ENCODE data around the gene ATP1B1. TPM values are rescaled to one million over a fixed set of nuclear protein-coding genes. Genes with fewer than 3 reads are reported as not detected.
"Not testable (repeated sequence)": the region's sequence is repeated elsewhere in the genome, so short reads cannot be mapped to it uniquely, and the experiment has no call there.

ATP1B1 gene
- total and polyA plus RNA-seq, 2 experiments from 2014 or later: 6.9 to 16.1 TPM

GRCh38 chr1:169163059-169163458 lies 56.6 kb downstream of the ATP1B1 start:
- Histone ChIP-seq H3F3A (ENCODE audit: insufficient read depth) (no peaks in the 10 kb centered on the region), H3K27me3 (replicated peaks; ENCODE audit: insufficient read depth) (no peaks in the 10 kb centered on the region), H3K9me2 (ENCODE audit: insufficient read depth) (no peaks in the 10 kb centered on the region), H3K9ac (no peak overlapping the region), H4K20me1 (ENCODE audit: insufficient read depth) (no peaks in the 10 kb centered on the region), H3K9me3 (ENCODE audit: low read depth) (no peaks in the 10 kb centered on the region), H3K4me1 (ENCODE audit: insufficient read depth) (peaks cover 6% of the 10 kb centered on the region; the same call in 1 of the 2 replicates), H3K79me2 (ENCODE audit: insufficient read depth) (no peaks in the 10 kb centered on the region), H3K36me3 (ENCODE audit: low read depth) (no peaks in the 10 kb centered on the region), H3K4me2 (ENCODE audit: unreplicated experiment) (no peak overlapping the region), H3K27ac (no peak overlapping the region), H3K4me3 (no peak overlapping the region), H2AFZ (no peak overlapping the region)
- no peak for TF ChIP-seq EZH2 (IDR thresholded peaks at IDR 0.05; ENCODE audit: insufficient read depth, poor library complexity, severe bottlenecking)
- no peak for TF ChIP-seq EZH2phosphoT487 (IDR thresholded peaks at IDR 0.05; ENCODE audit: insufficient read depth, low read depth)
- WGBS, 2 experiments (ENCODE audit: low coverage in 1 of 2, low lambda C conversion rate in 2 of 2, missing lambda C conversion rate in 2 of 2): 77 to 82% methylated on average over 5 of the region's 5 CpGs
- DNase-seq: no peak
- in situ Hi-C loops (cut with MboI): no loop called here

GRCh38 chr1:169175461-169175860 lies 69.0 kb downstream of the ATP1B1 start:
- Histone ChIP-seq H3K27ac (no peak overlapping the region), H3K79me2 (ENCODE audit: insufficient read depth) (no peaks in the 10 kb centered on the region), H3K27me3 (replicated peaks; ENCODE audit: insufficient read depth) (no peaks in the 10 kb centered on the region), H3F3A (ENCODE audit: insufficient read depth) (no peaks in the 10 kb centered on the region), H4K20me1 (ENCODE audit: insufficient read depth) (no peaks in the 10 kb centered on the region), H3K9ac (no peak overlapping the region), H3K4me2 (ENCODE audit: unreplicated experiment) (no peak overlapping the region), H3K9me3 (ENCODE audit: low read depth) (no peaks in the 10 kb centered on the region), H3K4me3 (no peak overlapping the region), H3K9me2 (ENCODE audit: insufficient read depth) (no peaks in the 10 kb centered on the region), H2AFZ (no peak overlapping the region), H3K36me3 (ENCODE audit: low read depth) (no peaks in the 10 kb centered on the region), H3K4me1 (ENCODE audit: insufficient read depth) (no peaks in the 10 kb centered on the region)
- no peak for TF ChIP-seq EZH2phosphoT487 (IDR thresholded peaks at IDR 0.05; ENCODE audit: insufficient read depth, low read depth)
- TF ChIP-seq EZH2 (IDR thresholded peaks at IDR 0.05; ENCODE audit: insufficient read depth, poor library complexity, severe bottlenecking): no peak
- 44 to 49% methylated on average over 2 of the region's 2 CpGs for WGBS, 2 experiments (ENCODE audit: low coverage in 1 of 2, low lambda C conversion rate in 2 of 2, missing lambda C conversion rate in 2 of 2)
- no peak for DNase-seq
- in situ Hi-C loops (cut with MboI): no loop called here

GRCh38 chr1:169179431-169179830 lies 72.9 kb downstream of the ATP1B1 start:
- DNase-seq; H4K20me1 ChIP-seq (ENCODE audit: insufficient read depth); H3K27ac ChIP-seq; H3F3A ChIP-seq (ENCODE audit: insufficient read depth); H3K36me3 ChIP-seq (ENCODE audit: low read depth); in situ Hi-C loops (cut with MboI); H3K4me1 ChIP-seq (ENCODE audit: insufficient read depth); H3K4me2 ChIP-seq (ENCODE audit: unreplicated experiment); H3K9me3 ChIP-seq (ENCODE audit: low read depth); H3K27me3 ChIP-seq (replicated peaks; ENCODE audit: insufficient read depth); H3K79me2 ChIP-seq (ENCODE audit: insufficient read depth); H3K4me3 ChIP-seq; H2AFZ ChIP-seq; H3K9me2 ChIP-seq (ENCODE audit: insufficient read depth); H3K9ac ChIP-seq: not testable (repeated sequence)
- WGBS, 2 experiments (ENCODE audit: low coverage in 1 of 2, low lambda C conversion rate in 2 of 2, missing lambda C conversion rate in 2 of 2): 92 to 95% methylated on average over 3 of the region's 3 CpGs

GRCh38 chr1:169180174-169180573 lies 73.7 kb downstream of the ATP1B1 start:
- in situ Hi-C loops (cut with MboI): no loop called here
- Histone ChIP-seq H3K36me3 (ENCODE audit: low read depth) (no peaks in the 10 kb centered on the region), H3F3A (ENCODE audit: insufficient read depth) (no peaks in the 10 kb centered on the region), H3K9me3 (ENCODE audit: low read depth) (no peaks in the 10 kb centered on the region), H3K27ac (no peak overlapping the region), H3K27me3 (replicated peaks; ENCODE audit: insufficient read depth) (no peaks in the 10 kb centered on the region), H3K9ac (no peak overlapping the region), H3K4me3 (no peak overlapping the region), H4K20me1 (ENCODE audit: insufficient read depth) (no peaks in the 10 kb centered on the region), H3K4me1 (ENCODE audit: insufficient read depth) (no peaks in the 10 kb centered on the region), H3K4me2 (ENCODE audit: unreplicated experiment) (no peak overlapping the region), H2AFZ (no peak overlapping the region), H3K79me2 (ENCODE audit: insufficient read depth) (no peaks in the 10 kb centered on the region), H3K9me2 (ENCODE audit: insufficient read depth) (no peaks in the 10 kb centered on the region)
- DNase-seq: no peak
- WGBS, 2 experiments (ENCODE audit: low coverage in 1 of 2, low lambda C conversion rate in 2 of 2, missing lambda C conversion rate in 2 of 2): 77 to 85% methylated on average over 3 of the region's 3 CpGs
- TF ChIP-seq EZH2phosphoT487 (IDR thresholded peaks at IDR 0.05; ENCODE audit: insufficient read depth, low read depth): no peak
- no peak for TF ChIP-seq EZH2 (IDR thresholded peaks at IDR 0.05; ENCODE audit: insufficient read depth, poor library complexity, severe bottlenecking)

Small RNA genes lying within 50 kb of the gene (small RNA-seq; reads per million reads assigned to genes)
- gene RNA5SP66 (ENCODE audit: low read depth, low replicate concordance): not detected

Measured in GM23248 (cell line).